ENCODE measurements around the gene ABCC4. TPM values are rescaled to one million over a fixed set of nuclear protein-coding genes. Genes with fewer than 3 reads are reported as not detected.

The ABCC4 gene
- total RNA-seq, 1 donor from 2014 or later = 11.7 TPM

- Mint-ChIP-seq H3K9me3 (peaks cover 3% of the 10 kb centered on the region), H3K4me1 (no peaks in the 10 kb centered on the region), H3K27me3 (no peaks in the 10 kb centered on the region), H3K4me3 (no peak overlapping the region), H3K36me3 (ENCODE audit: low read depth) (peaks cover 10% of the 10 kb centered on the region), H3K27ac (no peak overlapping the region)
- ChIA-PET CTCF (no interaction called here), POLR2A (no interaction called here)
- ATAC-seq (ENCODE audit: low read depth) (no peak), DNase-seq (no peak)
- TF ChIP-seq CTCF (IDR thresholded peaks at IDR 0.05) = no peak
- intact Hi-C loops (cut with micrococcal nuclease) = no loop called here
Observed at GRCh38 chr13:95146486-95146885, 154.8 kb downstream of the ABCC4 start.

- POLR2A ChIA-PET = no interaction called here
- CTCF ChIA-PET = no interaction called here
- ATAC-seq (ENCODE audit: low read depth) = no peak
Observed at GRCh38 chr13:95145587-95145986, 155.7 kb downstream of the ABCC4 start.

GRCh38 chr13:95140502-95140901, 160.7 kb downstream of the ABCC4 start:
- peaks cover 3% of the 10 kb centered on the region for H3K9me3 Mint-ChIP-seq
- H3K27me3 Mint-ChIP-seq = no peaks in the 10 kb centered on the region
- ChIA-PET CTCF (no interaction called here), POLR2A (no interaction called here)
- H3K4me1 Mint-ChIP-seq = no peaks in the 10 kb centered on the region
- H3K36me3 Mint-ChIP-seq (ENCODE audit: low read depth) = peaks cover 18% of the 10 kb centered on the region
- no peak overlapping the region for H3K4me3 Mint-ChIP-seq
- no peak overlapping the region for H3K27ac Mint-ChIP-seq
- intact Hi-C loops (cut with micrococcal nuclease) = no loop called here
- DNase-seq = no peak
- no peak for TF ChIP-seq CTCF (IDR thresholded peaks at IDR 0.05)
- ATAC-seq (ENCODE audit: low read depth) = no peak

More at GRCh38 chr13:95145587-95145986, 155.7 kb downstream of the ABCC4 start:
- intact Hi-C loops (cut with micrococcal nuclease) = no loop called here
- Mint-ChIP-seq H3K27me3 (no peaks in the 10 kb centered on the region), H3K4me3 (no peak overlapping the region), H3K9me3 (peaks cover 3% of the 10 kb centered on the region), H3K4me1 (no peaks in the 10 kb centered on the region), H3K27ac (no peak overlapping the region), H3K36me3 (ENCODE audit: low read depth) (peaks cover 10% of the 10 kb centered on the region)
- no peak for TF ChIP-seq CTCF (IDR thresholded peaks at IDR 0.05)
- DNase-seq = no peak

- POLR2A ChIA-PET = no interaction called here
- no peaks in the 10 kb centered on the region for H3K4me1 Mint-ChIP-seq
- H3K27ac Mint-ChIP-seq = no peak overlapping the region
Observed at GRCh38 chr13:95138876-95139585, 162.2 kb downstream of the ABCC4 start.

GRCh38 chr13:95137096-95137495, 164.2 kb downstream of the ABCC4 start:
- ATAC-seq (ENCODE audit: low read depth) = no peak
- no peak for DNase-seq
- no peaks in the 10 kb centered on the region for H3K27me3 Mint-ChIP-seq
- H3K4me3 Mint-ChIP-seq = no peak overlapping the region
- intact Hi-C loops (cut with micrococcal nuclease) = no loop called here
- peaks cover 14% of the 10 kb centered on the region for H3K36me3 Mint-ChIP-seq (ENCODE audit: low read depth)
- no peak overlapping the region for H3K27ac Mint-ChIP-seq
- no peaks in the 10 kb centered on the region for H3K9me3 Mint-ChIP-seq
- CTCF ChIA-PET = no interaction called here
- H3K4me1 Mint-ChIP-seq = no peaks in the 10 kb centered on the region
- POLR2A ChIA-PET = no interaction called here
- TF ChIP-seq CTCF (IDR thresholded peaks at IDR 0.05) = no peak

More at GRCh38 chr13:95138876-95139585, 162.2 kb downstream of the ABCC4 start:
- no peak for ATAC-seq (ENCODE audit: low read depth)
- CTCF ChIA-PET = no interaction called here
- H3K36me3 Mint-ChIP-seq (ENCODE audit: low read depth) = peaks cover 12% of the 10 kb centered on the region
- H3K27me3 Mint-ChIP-seq = no peaks in the 10 kb centered on the region
- DNase-seq = no peak
- H3K4me3 Mint-ChIP-seq = no peak overlapping the region
- intact Hi-C loops (cut with micrococcal nuclease) = no loop called here
- TF ChIP-seq CTCF (IDR thresholded peaks at IDR 0.05) = no peak
- no peaks in the 10 kb centered on the region for H3K9me3 Mint-ChIP-seq
